Erythroblast (primary cell): ENCODE data around the gene RARB.

Experiments
- GATA1 ChIP-seq: IDR thresholded peaks from 2 replicates; pipeline ENCODE4 v1.6.1; 2011; ENCODE audit warnings: low read depth, mild to moderate bottlenecking, control low read depth, low read length, moderate library complexity
- POLR2A ChIP-seq: IDR thresholded peaks from 2 replicates; pipeline ENCODE4 v1.6.1; 2011; ENCODE audit warnings: mild to moderate bottlenecking, low read length

- TF ChIP-seq POLR2A = no peak
- no peak for TF ChIP-seq GATA1
Observed at GRCh38 chr3:25585361-25586166, 157.5 kb downstream of the RARB start.
